HEK293 (cell line): ENCODE data around the gene HTRA1.

ENCODE experiments used
- SCRT1 ChIP-seq: fragments of 450-650 bp; formaldehyde crosslinking; IDR thresholded peaks from 2 replicates; pipeline ENCODE4 v1.5.1; 2016; ENCODE audit warnings: missing biosample characterization, missing genetic modification characterization, borderline replicate concordance
- TF ChIP-seq, protein P1 (sequence below): fragments of 450-650 bp; formaldehyde crosslinking; IDR thresholded peaks from 2 replicates; pipeline ENCODE4 v1.5.1; 2016; ENCODE audit warnings: missing biosample characterization, missing genetic modification characterization, borderline replicate concordance
- TF ChIP-seq, protein P2 (sequence below): fragments of 450-650 bp; formaldehyde crosslinking; IDR thresholded peaks from 2 replicates; pipeline ENCODE4 v1.5.1; 2016; ENCODE audit warnings: missing biosample characterization, missing genetic modification characterization

- no peak for TF ChIP-seq SCRT1 (tag by site-specific recombination)
- TF ChIP-seq, protein P1, sequence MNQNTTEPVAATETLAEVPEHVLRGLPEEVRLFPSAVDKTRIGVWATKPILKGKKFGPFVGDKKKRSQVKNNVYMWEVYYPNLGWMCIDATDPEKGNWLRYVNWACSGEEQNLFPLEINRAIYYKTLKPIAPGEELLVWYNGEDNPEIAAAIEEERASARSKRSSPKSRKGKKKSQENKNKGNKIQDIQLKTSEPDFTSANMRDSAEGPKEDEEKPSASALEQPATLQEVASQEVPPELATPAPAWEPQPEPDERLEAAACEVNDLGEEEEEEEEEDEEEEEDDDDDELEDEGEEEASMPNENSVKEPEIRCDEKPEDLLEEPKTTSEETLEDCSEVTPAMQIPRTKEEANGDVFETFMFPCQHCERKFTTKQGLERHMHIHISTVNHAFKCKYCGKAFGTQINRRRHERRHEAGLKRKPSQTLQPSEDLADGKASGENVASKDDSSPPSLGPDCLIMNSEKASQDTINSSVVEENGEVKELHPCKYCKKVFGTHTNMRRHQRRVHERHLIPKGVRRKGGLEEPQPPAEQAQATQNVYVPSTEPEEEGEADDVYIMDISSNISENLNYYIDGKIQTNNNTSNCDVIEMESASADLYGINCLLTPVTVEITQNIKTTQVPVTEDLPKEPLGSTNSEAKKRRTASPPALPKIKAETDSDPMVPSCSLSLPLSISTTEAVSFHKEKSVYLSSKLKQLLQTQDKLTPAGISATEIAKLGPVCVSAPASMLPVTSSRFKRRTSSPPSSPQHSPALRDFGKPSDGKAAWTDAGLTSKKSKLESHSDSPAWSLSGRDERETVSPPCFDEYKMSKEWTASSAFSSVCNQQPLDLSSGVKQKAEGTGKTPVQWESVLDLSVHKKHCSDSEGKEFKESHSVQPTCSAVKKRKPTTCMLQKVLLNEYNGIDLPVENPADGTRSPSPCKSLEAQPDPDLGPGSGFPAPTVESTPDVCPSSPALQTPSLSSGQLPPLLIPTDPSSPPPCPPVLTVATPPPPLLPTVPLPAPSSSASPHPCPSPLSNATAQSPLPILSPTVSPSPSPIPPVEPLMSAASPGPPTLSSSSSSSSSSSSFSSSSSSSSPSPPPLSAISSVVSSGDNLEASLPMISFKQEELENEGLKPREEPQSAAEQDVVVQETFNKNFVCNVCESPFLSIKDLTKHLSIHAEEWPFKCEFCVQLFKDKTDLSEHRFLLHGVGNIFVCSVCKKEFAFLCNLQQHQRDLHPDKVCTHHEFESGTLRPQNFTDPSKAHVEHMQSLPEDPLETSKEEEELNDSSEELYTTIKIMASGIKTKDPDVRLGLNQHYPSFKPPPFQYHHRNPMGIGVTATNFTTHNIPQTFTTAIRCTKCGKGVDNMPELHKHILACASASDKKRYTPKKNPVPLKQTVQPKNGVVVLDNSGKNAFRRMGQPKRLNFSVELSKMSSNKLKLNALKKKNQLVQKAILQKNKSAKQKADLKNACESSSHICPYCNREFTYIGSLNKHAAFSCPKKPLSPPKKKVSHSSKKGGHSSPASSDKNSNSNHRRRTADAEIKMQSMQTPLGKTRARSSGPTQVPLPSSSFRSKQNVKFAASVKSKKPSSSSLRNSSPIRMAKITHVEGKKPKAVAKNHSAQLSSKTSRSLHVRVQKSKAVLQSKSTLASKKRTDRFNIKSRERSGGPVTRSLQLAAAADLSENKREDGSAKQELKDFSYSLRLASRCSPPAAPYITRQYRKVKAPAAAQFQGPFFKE (tag by site-specific recombination): no peak
- TF ChIP-seq, protein P2, sequence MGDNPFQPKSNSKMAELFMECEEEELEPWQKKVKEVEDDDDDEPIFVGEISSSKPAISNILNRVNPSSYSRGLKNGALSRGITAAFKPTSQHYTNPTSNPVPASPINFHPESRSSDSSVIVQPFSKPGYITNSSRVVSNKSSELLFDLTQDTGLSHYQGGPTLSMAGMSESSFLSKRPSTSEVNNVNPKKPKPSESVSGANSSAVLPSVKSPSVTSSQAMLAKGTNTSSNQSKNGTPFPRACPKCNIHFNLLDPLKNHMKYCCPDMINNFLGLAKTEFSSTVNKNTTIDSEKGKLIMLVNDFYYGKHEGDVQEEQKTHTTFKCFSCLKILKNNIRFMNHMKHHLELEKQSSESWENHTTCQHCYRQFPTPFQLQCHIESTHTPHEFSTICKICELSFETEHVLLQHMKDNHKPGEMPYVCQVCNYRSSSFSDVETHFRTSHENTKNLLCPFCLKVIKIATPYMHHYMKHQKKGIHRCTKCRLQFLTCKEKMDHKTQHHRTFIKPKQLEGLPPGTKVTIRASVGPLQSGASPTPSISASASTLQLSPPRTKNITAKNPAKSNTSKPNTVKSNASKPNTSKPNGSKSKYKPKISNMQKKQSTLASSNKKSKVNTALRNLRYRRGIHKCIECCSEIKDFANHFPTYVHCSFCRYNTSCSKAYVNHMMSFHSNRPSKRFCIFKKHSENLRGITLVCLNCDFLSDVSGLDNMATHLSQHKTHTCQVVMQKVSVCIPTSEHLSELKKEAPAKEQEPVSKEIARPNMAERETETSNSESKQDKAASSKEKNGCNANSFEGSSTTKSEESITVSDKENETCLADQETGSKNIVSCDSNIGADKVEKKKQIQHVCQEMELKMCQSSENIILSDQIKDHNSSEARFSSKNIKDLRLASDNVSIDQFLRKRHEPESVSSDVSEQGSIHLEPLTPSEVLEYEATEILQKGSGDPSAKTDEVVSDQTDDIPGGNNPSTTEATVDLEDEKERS (tag by site-specific recombination): no peak
These were observed 7.3 kb upstream of the HTRA1 start for GRCh38 chr10:122454071-122454470.
